ENCODE measurements around the gene CARMIL1. TPM values are rescaled to one million over a fixed set of nuclear protein-coding genes. Genes with fewer than 3 reads are reported as not detected.

The CARMIL1 gene
- total RNA-seq, 1 experiment from 2014 or later = 21.2 TPM

- Histone ChIP-seq H3K27ac (no peak overlapping the region), H3K4me3 (no peak overlapping the region), H3K4me1 (replicated peaks) (no peaks in the 10 kb centered on the region), H3K27me3 (replicated peaks) (no peaks in the 10 kb centered on the region), H3K36me3 (no peaks in the 10 kb centered on the region), H3K9me3 (replicated peaks) (no peaks in the 10 kb centered on the region)
- DNase-seq (ENCODE audit: low read depth in 1 of 2, low spot score in 2 of 2) = no peak
These were observed 341.2 kb downstream of the CARMIL1 start for GRCh38 chr6:25620391-25620790.

DNA sequence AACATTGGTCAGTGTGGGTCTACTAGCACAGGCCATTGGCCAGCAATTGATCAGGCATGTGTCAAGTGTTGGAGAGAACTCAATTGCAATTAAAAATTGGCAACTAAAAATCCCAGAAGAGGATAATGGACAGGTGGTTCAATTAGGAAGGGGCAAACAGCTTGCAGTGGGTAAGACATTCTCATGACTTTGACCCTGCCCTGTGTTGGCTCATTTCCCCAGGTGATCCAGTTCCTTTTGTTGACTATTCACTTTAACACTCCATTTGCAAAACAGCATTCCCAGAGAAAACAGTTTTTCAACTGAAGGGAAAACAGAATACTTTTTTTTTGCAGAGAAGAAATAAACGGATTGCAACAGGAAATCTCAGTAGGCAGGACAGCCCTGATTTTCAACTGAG lies 343.9 kb downstream of the CARMIL1 start:
- DNase-seq (ENCODE audit: low read depth in 1 of 2, low spot score in 2 of 2) = no peak

DNA sequence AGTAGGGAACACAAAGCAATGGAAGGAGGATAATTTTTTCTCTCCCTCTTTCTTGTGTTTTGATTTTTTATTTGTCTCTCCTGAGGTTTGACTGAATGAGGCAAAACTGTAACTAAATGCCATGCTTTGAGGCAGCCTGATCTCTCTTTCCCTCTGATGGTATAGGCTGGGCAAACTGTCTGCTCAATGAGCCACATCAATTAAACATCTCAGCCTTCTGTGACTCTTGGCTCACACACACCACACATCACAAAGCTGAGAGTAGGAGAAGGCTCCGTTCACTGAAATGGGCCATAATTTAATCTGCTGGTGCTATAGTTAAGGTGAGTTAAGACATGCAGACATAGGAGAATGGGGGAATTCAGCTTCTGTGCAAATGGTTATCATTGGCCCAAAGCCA lies 344.7 kb downstream of the CARMIL1 start:
- H3K9me3 ChIP-seq (replicated peaks) = no peaks in the 10 kb centered on the region
- H3K36me3 ChIP-seq = no peaks in the 10 kb centered on the region
- H3K27me3 ChIP-seq (replicated peaks) = no peaks in the 10 kb centered on the region
- H3K4me3 ChIP-seq = no peak overlapping the region
- H3K27ac ChIP-seq = no peak overlapping the region
- H3K4me1 ChIP-seq (replicated peaks) = no peaks in the 10 kb centered on the region
- no peak for DNase-seq (ENCODE audit: low read depth in 1 of 2, low spot score in 2 of 2)

More for the DNA sequence above, 343.9 kb downstream of the CARMIL1 start:
- Histone ChIP-seq H3K4me3 (no peak overlapping the region), H3K9me3 (replicated peaks) (no peaks in the 10 kb centered on the region), H3K36me3 (no peaks in the 10 kb centered on the region), H3K4me1 (replicated peaks) (no peaks in the 10 kb centered on the region), H3K27me3 (replicated peaks) (no peaks in the 10 kb centered on the region), H3K27ac (no peak overlapping the region)

- Histone ChIP-seq H3K9me3 (replicated peaks) (no peaks in the 10 kb centered on the region), H3K4me1 (replicated peaks) (no peaks in the 10 kb centered on the region), H3K27ac (no peak overlapping the region), H3K36me3 (no peaks in the 10 kb centered on the region), H3K4me3 (no peak overlapping the region), H3K27me3 (replicated peaks) (no peaks in the 10 kb centered on the region)
- DNase-seq (ENCODE audit: low read depth in 1 of 2, low spot score in 2 of 2) = no peak
These were observed 347.8 kb downstream of the CARMIL1 start for GRCh38 chr6:25627001-25627400.

DNA sequence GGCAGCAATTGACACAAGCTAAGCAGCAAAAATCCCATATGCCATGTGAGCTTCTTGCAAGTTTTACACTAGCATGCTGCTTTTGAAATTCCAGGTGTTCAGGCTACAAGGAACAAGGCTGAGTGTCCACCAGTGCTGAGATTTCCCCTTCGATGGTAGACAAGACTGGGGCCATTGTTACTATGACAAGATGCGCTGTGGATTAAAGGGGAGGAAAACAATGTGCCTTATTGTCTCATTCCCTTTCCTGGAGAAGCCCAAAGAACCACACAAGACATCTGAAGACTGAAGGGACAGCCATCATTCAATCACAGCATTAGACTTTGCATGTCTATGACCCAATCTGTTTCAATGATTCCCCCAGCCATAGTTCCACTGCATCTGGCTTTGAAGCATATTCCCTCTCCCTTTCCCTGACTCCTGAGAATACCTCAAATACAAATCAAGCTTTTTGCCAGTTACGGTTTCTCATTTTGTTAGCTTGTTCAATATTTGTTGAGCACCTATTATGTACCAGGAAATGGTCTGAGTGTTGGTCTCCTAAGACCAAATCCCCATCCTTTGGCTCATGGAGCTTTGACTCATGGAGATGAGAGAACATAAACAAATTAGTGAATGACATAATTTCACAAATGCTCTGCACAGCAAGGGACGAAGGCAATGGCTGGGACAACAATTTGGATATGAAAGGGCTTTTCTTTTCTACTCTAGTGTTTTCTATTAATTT lies 349.5 kb downstream of the CARMIL1 start:
- Histone ChIP-seq H3K36me3 (no peaks in the 10 kb centered on the region), H3K27me3 (replicated peaks) (no peaks in the 10 kb centered on the region), H3K9me3 (replicated peaks) (no peaks in the 10 kb centered on the region), H3K27ac (no peak overlapping the region), H3K4me3 (no peak overlapping the region), H3K4me1 (replicated peaks) (no peaks in the 10 kb centered on the region)
- no peak for DNase-seq (ENCODE audit: low read depth in 1 of 2, low spot score in 2 of 2)

DNA sequence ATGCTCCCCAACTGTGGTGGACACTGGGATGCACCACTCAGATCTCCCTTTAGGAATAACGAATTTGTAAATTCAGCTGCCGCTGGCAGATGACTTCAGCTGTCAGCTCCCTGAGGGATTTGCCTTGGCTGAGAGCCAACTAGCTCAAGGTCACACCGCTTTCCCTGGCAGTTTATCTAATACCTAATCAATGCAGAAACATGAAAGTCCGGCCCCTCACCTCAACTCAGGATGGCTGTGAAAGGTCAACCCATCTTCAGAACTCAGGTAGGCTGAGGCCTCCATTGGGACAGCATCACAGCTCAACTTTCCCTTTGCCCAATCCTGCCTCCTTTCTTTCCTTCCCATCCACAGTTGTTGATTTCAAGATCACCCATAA lies 350.0 kb downstream of the CARMIL1 start:
- no peak for DNase-seq (ENCODE audit: low read depth in 1 of 2, low spot score in 2 of 2)
- Histone ChIP-seq H3K9me3 (replicated peaks) (no peaks in the 10 kb centered on the region), H3K36me3 (no peaks in the 10 kb centered on the region), H3K27me3 (replicated peaks) (no peaks in the 10 kb centered on the region), H3K27ac (no peak overlapping the region), H3K4me1 (replicated peaks) (no peaks in the 10 kb centered on the region), H3K4me3 (no peak overlapping the region)

DNA sequence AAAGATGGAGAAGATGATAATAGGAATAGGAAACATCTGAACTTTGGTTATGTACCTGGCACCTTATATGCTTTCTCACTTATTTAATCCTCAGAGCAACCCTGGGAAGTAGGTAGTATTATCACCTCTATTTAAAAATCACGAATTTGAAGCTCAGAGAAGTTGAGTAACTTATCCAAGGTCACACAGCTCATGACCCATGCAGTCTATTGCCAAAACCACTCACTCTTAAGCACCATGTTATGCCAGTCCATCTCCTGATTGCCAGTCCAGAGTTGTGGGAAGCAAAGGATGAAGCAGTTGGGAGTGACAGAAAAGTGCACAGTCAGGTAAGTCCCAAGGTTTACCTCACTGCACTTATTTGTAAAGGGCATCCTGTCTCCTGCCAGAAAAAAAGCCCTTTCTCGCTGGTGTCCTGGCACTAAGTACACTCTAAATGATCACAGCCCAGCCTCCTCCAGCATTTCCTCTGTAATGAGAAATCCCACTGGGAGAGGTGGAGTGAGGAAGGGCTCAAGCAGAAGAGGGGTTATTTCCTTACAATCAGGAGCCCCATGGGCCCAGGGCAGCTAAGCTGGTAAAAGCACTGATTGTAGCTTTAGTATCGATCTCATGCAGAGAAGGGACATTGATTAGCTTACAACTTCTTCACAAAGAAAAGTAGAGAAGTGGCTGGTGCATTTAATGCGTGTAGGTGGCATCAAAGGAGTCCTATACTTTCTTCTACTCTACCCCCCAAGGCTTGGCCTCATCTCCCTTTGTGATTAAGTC lies 351.5 kb downstream of the CARMIL1 start:
- no peaks in the 10 kb centered on the region for H3K36me3 ChIP-seq
- no peak for DNase-seq (ENCODE audit: low read depth in 1 of 2, low spot score in 2 of 2)
- H3K27ac ChIP-seq = no peak overlapping the region
- H3K27me3 ChIP-seq (replicated peaks) = no peaks in the 10 kb centered on the region
- no peaks in the 10 kb centered on the region for H3K4me1 ChIP-seq (replicated peaks)
- H3K9me3 ChIP-seq (replicated peaks) = no peaks in the 10 kb centered on the region
- H3K4me3 ChIP-seq = no peak overlapping the region

DNA sequence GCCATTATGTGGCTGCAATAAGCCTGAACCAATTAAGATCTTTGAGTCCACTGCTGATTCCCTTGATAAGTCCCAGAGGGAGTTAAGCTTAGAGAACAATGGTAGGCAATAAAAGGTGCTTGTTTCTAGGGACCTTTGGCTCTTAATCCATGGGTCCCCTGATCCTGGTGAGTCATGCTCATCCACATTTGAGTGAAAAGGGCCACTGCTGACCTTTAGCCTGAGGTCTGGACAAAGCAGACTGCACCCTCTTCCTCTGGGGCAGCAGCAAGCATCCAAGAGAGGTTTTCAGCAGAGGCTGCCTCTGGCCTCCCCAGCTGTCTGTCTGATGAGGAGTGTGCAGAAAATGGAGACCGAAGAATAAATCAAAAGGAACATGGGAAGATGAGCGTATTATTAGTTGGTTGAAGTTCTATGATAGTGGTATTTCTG lies 356.7 kb downstream of the CARMIL1 start:
- Histone ChIP-seq H3K27me3 (replicated peaks) (no peaks in the 10 kb centered on the region), H3K4me1 (replicated peaks) (no peaks in the 10 kb centered on the region), H3K4me3 (no peak overlapping the region), H3K27ac (no peak overlapping the region), H3K36me3 (no peaks in the 10 kb centered on the region), H3K9me3 (replicated peaks) (no peaks in the 10 kb centered on the region)
- no peak for DNase-seq (ENCODE audit: low read depth in 1 of 2, low spot score in 2 of 2)

DNA sequence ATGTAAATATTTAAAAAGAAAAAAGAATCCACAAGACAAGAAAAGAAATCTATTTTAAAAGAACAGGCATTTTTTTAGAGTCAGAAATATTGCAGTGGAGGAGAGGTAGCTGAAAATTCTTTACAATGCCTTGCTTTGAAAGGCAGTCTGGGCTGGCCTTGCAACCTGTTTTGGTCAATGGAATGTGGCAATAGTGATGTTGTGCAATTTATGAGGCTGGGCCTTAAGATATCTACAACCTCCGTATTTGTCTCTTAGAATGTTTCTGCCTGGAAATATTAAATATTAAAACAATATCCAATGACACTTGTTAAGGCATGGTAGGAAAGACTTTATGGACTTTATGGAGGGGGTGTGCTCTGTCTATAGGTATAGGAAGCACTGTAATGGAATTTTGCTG lies 358.0 kb downstream of the CARMIL1 start:
- H3K9me3 ChIP-seq (replicated peaks) = no peaks in the 10 kb centered on the region
- no peaks in the 10 kb centered on the region for H3K4me1 ChIP-seq (replicated peaks)
- no peak overlapping the region for H3K27ac ChIP-seq
- H3K27me3 ChIP-seq (replicated peaks) = no peaks in the 10 kb centered on the region
- DNase-seq (ENCODE audit: low read depth in 1 of 2, low spot score in 2 of 2) = no peak
- no peaks in the 10 kb centered on the region for H3K36me3 ChIP-seq
- H3K4me3 ChIP-seq = no peak overlapping the region

- H3K4me1 ChIP-seq (replicated peaks) = no peaks in the 10 kb centered on the region
- no peak overlapping the region for H3K27ac ChIP-seq
- H3K36me3 ChIP-seq = no peaks in the 10 kb centered on the region
- no peaks in the 10 kb centered on the region for H3K9me3 ChIP-seq (replicated peaks)
- no peaks in the 10 kb centered on the region for H3K27me3 ChIP-seq (replicated peaks)
- no peak overlapping the region for H3K4me3 ChIP-seq
- DNase-seq (ENCODE audit: low read depth in 1 of 2, low spot score in 2 of 2) = no peak
These were observed 358.8 kb downstream of the CARMIL1 start for GRCh38 chr6:25637960-25638434.

- Histone ChIP-seq H3K27me3 (replicated peaks) (no peaks in the 10 kb centered on the region; the same call in 1 of the 2 replicates), H3K4me3 (no peak overlapping the region), H3K9me3 (replicated peaks) (no peaks in the 10 kb centered on the region), H3K4me1 (replicated peaks) (no peaks in the 10 kb centered on the region), H3K36me3 (no peaks in the 10 kb centered on the region), H3K27ac (no peak overlapping the region)
- no peak for DNase-seq (ENCODE audit: low read depth in 1 of 2, low spot score in 2 of 2)
These were observed 360.5 kb downstream of the CARMIL1 start for GRCh38 chr6:25639653-25640052.

DNA sequence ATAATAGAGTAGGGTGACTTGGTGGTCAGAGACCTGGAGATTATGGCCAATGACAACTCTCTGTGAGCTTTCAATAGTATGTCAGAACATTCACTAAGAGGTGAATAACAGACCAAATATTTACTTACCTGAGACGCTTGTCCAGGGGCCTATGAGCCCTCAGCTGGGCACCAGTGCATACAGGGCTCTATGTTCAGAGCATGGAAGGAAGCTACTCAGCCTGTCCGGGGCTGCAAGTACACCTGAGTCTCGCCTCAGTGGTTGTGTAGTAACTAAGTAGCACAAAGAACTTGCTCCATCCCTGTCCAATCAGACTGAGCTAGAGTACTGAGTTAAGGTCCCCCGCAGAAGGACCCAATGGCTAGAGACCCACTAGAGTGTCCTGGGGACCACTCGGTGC lies 361.3 kb downstream of the CARMIL1 start:
- H3K36me3 ChIP-seq = no peaks in the 10 kb centered on the region
- DNase-seq (ENCODE audit: low read depth in 1 of 2, low spot score in 2 of 2) = no peak
- H3K9me3 ChIP-seq (replicated peaks) = no peaks in the 10 kb centered on the region
- H3K4me1 ChIP-seq (replicated peaks) = no peaks in the 10 kb centered on the region
- H3K27ac ChIP-seq = no peak overlapping the region
- no peak overlapping the region for H3K4me3 ChIP-seq
- H3K27me3 ChIP-seq (replicated peaks) = no peaks in the 10 kb centered on the region; the same call in 1 of the 2 replicates

DNA sequence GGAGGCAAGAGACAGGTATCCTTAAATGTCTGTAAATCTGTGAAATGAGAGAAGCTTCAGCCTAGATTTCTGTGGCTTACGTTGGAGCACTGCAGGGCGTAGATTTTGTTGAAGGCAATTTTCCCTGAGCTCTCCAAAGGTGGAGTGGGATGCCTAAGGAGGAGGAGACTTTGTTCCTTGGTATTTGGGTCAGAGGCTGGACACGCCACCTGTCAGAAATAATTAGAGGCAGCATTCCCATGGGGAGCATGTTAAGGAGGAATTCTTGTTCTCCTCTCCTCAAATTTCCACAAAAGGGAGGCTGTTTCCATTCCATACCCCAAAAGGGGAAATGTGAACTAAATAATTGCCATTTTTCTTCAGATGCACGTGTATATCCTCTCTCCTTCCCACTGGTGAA lies 361.7 kb downstream of the CARMIL1 start:
- no peaks in the 10 kb centered on the region for H3K36me3 ChIP-seq
- no peaks in the 10 kb centered on the region for H3K4me1 ChIP-seq (replicated peaks)
- peaks cover 4% of the 10 kb centered on the region; the same call in 1 of the 2 replicates for H3K27me3 ChIP-seq (replicated peaks)
- H3K9me3 ChIP-seq (replicated peaks) = no peaks in the 10 kb centered on the region
- no peak overlapping the region for H3K27ac ChIP-seq
- no peak overlapping the region for H3K4me3 ChIP-seq
- no peak for DNase-seq (ENCODE audit: low read depth in 1 of 2, low spot score in 2 of 2)

- no peaks in the 10 kb centered on the region for H3K9me3 ChIP-seq (replicated peaks)
- no peaks in the 10 kb centered on the region for H3K36me3 ChIP-seq
- no peak for DNase-seq (ENCODE audit: low read depth in 1 of 2, low spot score in 2 of 2)
- H3K27ac ChIP-seq = no peak overlapping the region
- H3K27me3 ChIP-seq (replicated peaks) = peaks cover 5% of the 10 kb centered on the region; the same call in 1 of the 2 replicates
- no peaks in the 10 kb centered on the region for H3K4me1 ChIP-seq (replicated peaks)
- no peak overlapping the region for H3K4me3 ChIP-seq
These were observed 362.2 kb downstream of the CARMIL1 start for GRCh38 chr6:25641377-25641776.
